ENCODE measurements around the gene PEX16. TPM values are rescaled to one million over a fixed set of nuclear protein-coding genes. Genes with fewer than 3 reads are reported as not detected.
A peak's percentile ranks its signal among the peaks of the same experiment; 100 is the strongest.

PEX16 gene
- total and polyA plus RNA-seq, 2 of the 13 experiments (the other 11 are each of a cell fraction or from before 2014, with no cell fraction given) = 12.5 to 21.8 TPM

DNA sequence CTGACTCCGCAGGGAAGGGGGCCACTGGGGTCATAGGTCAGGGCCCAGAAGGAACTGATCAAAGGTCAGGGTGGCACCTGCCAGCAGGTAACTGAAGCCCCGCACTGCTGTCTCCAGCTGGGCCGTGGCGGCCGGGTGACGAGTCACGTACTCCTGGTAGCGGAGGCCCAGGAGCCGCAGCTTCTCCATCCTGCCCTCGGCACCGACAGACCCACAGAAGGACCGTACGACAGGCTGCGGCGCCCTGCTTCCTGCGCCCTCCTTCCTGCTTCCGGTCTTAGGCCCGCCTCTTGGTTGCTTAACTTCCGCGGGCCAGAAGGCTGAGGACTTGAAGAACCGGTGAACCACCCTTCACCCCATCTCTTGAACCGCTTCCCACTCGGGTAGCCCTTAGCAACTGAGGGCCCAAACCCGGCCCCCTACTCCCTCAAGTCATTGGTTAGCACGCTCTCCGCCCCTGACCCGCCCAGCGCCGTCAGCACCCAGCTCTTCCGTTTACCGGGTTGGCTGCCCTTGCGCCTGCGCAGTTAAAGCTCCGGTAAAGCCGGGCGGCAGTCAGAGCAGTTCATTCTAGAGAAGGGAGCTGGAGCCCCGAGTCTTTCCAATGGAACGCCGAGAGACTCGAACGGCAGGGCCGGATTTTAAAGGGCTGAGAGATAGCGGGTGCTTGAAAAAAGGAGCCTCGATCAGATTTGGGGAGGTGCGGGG lies at the start of gene PEX16 (continued):
- TF ChIP-seq PCBP2 (optimal IDR thresholded peaks at IDR 0.05; ENCODE audit: low read depth, low read length, poor library complexity, severe bottlenecking) (no peak), XRCC5 (optimal IDR thresholded peaks at IDR 0.05; ENCODE audit: low read length) (peak; percentile 99), ZNF652 (CRISPR knock-in tag; IDR thresholded peaks at IDR 0.05; ENCODE audit: borderline replicate concordance, low read depth) (no peak), ATAD3A (CRISPR knock-in tag; IDR thresholded peaks at IDR 0.05) (no peak), NR1H2 (CRISPR knock-in tag; IDR thresholded peaks at IDR 0.05; ENCODE audit: borderline replicate concordance, low read depth) (no peak), ARNT2 (CRISPR knock-in tag; IDR thresholded peaks at IDR 0.05; ENCODE audit: low read depth) (no peak; the same call in 1 of the 2 replicates), ZNF607 (CRISPR knock-in tag; IDR thresholded peaks at IDR 0.05; ENCODE audit: borderline replicate concordance) (peak; percentile 64; the same call in 1 of the 2 replicates), FOXO4 (CRISPR knock-in tag; conservative IDR thresholded peaks at IDR 0.05) (no peak), RAD21 (CRISPR knock-in tag; IDR thresholded peaks at IDR 0.05) (peak; percentile 44), ZBTB3 (CRISPR knock-in tag; IDR thresholded peaks at IDR 0.05; ENCODE audit: borderline replicate concordance, low read depth) (no peak), HHEX (CRISPR knock-in tag; IDR thresholded peaks at IDR 0.05) (no peak), NCOA5 (CRISPR knock-in tag; IDR thresholded peaks at IDR 0.05) (no peak), ATF7-NPFF (CRISPR knock-in tag; IDR thresholded peaks at IDR 0.05; ENCODE audit: low read depth) (no peak), IRF2 (CRISPR knock-in tag; IDR thresholded peaks at IDR 0.05) (no peak), ZMYM4 (CRISPR knock-in tag; IDR thresholded peaks at IDR 0.05) (peak; percentile 27; the same call in 1 of the 2 replicates), HDAC2 (CRISPR knock-in tag; IDR thresholded peaks at IDR 0.05) (no peak; the same call in 1 of the 2 replicates), KMT2A (CRISPR knock-in tag; IDR thresholded peaks at IDR 0.05) (peak; percentile 25; the same call in 1 of the 2 replicates), ZNF407 (CRISPR knock-in tag; IDR thresholded peaks at IDR 0.05; ENCODE audit: not compliant biosample characterization) (no peak), SIN3A (IDR thresholded peaks at IDR 0.05; ENCODE audit: borderline replicate concordance, low read depth, low read length) (peak; percentile 95; the same call in 1 of the 2 replicates)
- TF ChIP-seq, protein P1, sequence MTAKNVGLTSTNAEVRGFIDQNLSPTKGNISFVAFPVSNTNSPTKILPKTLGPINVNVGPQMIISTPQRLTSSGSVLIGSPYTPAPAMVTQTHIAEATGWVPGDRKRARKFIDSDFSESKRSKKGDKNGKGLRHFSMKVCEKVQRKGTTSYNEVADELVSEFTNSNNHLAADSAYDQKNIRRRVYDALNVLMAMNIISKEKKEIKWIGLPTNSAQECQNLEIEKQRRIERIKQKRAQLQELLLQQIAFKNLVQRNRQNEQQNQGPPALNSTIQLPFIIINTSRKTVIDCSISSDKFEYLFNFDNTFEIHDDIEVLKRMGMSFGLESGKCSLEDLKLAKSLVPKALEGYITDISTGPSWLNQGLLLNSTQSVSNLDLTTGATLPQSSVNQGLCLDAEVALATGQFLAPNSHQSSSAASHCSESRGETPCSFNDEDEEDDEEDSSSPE (CRISPR knock-in tag; IDR thresholded peaks at IDR 0.05) = peak; percentile 60; the same call in 1 of the 2 replicates
